Dermis blood vessel endothelial cell (primary cell): Measurements from ENCODE around the gene RUVBL2. TPM values are rescaled to one million over a fixed set of nuclear protein-coding genes. Genes with fewer than 3 reads are reported as not detected.
A peak's percentile ranks its signal among the peaks of the same experiment; 100 is the strongest.
"Not testable (repeated sequence)": the region's sequence is repeated elsewhere in the genome, so short reads cannot be mapped to it uniquely, and the experiment has no call there.

Source experiments
- DNase-seq: peaks from one replicate; pipeline ENCODE4 v3.0.0; 2010
- total RNA-seq: library from RNA; depleted of rRNA; stranded (reverse); fragments of >200 nt; gene quantifications from 2 replicates; pipeline ENCODE4 v1.2.3, GENCODE V29; 2014

Gene RUVBL2
- total RNA-seq, 1 donor from 2014 or later, result 172 TPM

- DNase-seq, result peak; percentile 19
These were observed 24.9 kb downstream of the RUVBL2 start for GRCh38 chr19:49018388-49019241.

DNA sequence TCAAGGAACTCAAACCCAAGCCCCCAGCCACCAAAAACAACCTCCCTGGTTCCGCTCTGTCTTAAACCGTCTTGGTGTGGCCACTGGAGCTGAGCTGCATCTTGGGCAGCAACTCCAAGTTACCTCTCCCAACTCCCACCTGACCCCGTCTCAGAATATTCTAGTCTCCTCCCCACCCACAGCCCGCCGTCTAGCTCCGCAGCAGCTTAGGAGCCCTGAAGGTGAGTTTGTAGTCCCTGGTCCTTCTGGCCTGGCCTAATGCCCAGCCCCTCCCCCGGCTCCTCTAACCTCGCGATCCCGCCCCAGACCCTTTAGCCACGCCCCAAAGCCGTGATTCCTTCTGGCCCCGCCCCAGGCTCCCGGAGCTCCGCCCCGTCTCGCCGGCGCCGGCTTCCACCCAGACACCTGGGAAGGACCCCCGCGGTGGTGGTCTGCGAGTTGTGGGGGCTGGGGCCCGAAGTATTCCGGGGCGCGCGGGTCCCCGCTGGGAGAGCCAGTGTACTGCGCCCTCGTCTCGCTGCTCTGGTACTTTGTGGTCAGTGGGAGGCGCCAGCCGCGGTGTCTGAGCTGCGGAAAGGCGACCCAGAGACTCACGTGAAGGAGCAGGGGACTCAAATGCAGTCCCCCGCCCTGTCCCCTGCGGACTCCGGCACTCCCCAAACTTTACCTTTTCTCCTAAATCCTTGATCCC lies 25.7 kb downstream of the RUVBL2 start:
- peak; percentile 60 for DNase-seq

DNA sequence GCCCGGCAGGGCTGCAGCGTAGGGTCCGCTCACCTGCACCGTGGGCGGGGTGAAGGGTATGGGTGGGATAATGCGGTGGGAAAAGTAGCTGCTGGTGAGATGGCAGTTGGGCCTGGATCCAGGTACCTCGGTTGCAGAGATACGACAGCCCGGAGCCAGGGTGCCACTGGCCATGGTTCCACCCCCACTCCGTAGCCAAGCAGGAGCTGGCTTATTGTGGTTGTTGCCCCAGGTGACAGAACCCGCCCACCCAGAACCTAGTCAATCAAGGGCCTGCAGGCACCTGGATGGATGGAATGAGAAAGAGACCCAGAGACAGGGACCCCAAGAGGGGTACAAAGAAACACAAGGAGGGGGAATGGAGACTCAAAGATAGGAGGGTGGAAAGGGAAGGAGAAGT lies 26.7 kb downstream of the RUVBL2 start:
- DNase-seq, result no peak

DNA sequence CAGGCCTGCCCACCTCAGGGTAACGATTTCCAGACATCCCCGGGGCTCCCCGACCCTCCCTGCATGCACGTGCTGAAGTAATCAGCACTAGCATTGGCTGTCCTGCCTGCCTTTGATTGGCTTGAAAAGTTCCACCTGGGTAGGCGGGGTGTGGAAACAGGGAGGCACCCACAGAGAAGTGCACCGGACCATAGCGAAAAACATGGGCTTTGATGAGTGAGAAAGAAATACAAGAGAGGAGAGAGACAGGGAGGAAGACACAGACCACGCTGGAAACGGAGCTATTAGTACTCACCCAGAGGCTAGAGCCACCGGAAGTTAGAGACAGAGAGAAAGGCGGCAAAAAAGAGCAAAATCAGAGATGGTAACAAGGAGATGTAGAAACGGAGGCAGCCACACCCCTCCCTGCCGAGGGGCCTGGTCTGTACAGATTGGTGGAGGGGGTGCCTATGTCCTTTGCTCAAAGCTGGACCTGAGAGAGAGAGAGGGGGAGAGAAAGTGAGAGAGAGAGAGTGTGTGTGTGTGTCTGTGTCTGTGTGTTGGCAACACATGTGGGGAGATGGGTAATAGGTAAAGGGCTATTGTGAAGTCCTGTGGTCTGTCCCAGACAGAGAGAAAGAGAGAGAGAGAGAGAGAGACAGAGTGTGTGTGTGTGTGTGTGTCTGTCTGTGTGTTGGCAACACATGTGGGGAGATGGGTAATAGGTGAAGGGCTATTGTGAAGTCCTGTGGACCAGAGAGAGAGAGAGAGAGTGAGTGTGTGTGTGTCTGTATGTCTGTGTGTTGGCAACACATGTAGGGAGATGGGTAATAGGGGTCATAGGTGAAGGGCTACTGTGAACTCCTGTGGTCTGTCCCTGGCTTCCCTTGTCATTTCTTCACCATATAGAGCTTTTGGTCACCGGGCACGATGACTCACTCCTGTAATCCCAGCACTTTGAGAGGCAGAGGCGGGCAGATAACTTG lies 27.5 kb downstream of the RUVBL2 start:
- no peak for DNase-seq

DNA sequence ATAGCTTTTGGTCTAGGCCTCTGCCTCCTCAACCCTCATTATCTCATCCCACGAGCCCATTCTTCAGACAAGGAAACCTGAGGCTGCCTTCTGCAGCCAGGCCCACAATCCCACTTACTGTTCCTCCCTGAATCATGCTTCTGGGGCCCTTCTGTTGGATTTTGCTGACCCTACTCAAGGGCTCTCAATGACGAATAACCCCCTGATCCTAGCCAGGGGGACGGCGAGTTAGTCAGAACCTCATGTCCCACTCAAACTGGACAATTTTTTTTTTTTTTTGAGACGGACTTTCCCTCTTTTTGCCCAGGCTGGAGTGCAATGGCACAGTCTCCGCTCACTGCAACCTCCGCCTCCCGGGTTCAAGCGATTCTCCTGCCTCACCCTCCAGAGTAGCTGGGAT lies 28.4 kb downstream of the RUVBL2 start:
- no peak for DNase-seq

DNA sequence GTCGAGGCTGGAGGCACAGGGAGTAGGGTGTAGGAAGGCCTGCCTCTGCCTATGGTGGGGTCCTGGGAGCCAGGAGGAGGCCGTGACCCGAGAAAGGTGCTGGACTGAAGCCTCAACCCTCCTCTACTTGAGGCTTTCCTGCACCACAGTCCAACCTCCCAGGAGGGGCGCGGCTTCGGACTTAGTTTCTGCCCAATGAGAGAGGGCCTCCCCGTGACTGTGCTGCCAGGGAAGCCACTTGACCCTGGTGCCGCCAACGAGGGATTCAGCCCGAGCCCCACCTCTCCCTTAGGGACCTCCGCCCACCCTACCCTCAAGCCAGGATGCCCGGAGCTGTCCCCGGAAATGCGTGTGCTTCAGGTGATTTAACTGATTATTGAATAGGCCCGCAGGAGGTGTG lies 30.5 kb downstream of the RUVBL2 start, which contains the start of gene CGB3:
Gene CGB3, minus strand, starts transcription at position 101 of the 400 bp plus-strand sequence. CDS start 362 bp downstream, outside the sequence.
- not testable (repeated sequence) for DNase-seq

DNA sequence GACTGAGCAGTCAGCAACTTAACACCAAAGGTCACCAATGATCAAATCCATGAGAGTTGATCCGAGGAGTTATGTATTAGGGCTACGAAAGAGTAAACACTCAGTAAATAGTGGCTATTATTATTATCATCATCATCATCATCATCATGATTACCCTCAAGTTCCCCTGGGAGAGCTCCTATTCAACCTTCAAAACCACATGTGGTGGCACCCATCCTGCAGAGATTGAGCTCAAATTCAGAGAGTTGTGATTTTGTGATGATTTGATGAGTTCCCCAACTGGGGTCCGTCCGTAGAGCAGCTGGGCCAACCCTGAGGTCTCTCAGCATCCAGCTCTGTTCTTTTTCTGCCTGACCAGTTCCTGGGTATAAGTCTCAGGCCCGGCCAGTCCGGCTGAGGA lies 31.4 kb downstream of the RUVBL2 start:
- not testable (repeated sequence) for DNase-seq

DNA sequence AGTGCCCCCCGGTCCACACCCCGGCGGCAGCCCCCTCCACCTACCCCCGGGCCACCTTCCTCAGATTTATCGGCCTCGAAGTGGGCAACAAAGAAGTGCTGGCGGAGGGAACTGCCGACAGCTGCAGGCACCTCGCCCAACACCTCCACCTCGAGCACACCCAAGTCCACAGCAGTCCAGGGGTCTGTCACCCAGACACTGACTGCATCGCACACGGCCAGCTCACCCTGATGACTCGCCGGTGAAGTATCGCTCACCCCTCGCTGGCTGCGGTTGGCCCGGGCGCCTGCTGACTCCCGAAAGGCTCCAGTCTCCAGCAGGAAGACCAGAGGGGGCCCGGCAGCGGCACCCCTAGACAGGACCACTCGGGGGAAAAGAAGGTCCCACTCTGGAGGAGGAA lies 31.9 kb downstream of the RUVBL2 start:
- not testable (repeated sequence) for DNase-seq

GRCh38 chr19:49028686-49029085 lies 35.0 kb downstream of the RUVBL2 start:
- DNase-seq, result not testable (repeated sequence)

DNA sequence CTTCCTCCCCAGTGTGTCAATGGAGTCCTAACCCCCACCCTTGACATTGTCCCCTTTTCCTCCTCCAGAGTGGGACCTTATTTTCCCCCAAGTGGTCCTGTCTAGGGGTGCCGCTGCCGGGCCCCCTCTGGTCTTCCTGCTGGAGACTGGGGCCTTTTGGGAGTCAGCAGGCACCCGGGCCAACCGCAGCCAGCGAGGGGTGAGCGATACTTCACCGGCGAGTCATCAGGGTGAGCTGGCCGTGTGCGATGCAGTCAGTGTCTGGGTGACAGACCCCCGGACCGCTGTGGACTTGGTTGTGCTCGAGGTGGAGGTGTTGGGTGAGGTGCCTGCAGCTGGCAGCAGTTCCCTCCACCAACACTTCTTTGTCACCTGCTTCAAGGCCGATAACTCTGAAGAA lies 36.1 kb downstream of the RUVBL2 start:
- DNase-seq, result not testable (repeated sequence)

- DNase-seq, result not testable (repeated sequence)
These were observed 36.6 kb downstream of the RUVBL2 start for GRCh38 chr19:49030323-49030722.

DNA sequence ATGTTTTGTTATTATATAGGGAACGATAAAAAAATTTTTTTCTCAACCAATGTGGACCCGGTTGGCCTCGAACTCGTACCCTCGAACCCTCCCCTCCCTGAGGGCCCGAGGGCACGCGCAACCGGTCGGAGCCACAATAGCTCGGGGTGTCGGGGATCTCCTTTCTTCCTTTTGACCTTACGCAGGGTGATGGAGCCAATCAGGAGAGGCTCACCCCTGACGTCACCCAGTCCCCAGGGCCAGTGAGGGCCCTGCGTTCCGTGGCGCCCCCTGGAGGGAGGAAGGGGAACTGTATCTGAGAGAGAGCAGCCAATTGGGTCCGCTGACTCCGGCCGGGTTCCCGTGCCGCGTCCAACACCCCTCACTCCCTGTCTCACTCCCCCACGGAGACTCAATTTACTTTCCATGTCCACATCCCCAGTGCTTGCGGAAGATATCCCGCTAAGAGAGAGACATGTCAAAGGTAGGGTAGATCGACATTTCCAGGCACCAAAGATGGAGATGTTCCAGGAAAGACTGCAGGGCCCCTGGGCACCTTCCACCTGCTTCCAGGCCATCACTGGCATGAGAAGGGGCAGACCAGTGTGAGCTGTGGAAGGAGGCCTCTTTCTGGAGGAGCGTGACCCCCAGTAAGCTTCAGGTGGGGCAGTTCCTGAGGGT lies 38.1 kb downstream of the RUVBL2 start, which contains the start of gene CGB2:
Gene CGB2, plus strand, starts transcription at position 249 of the 660 bp plus-strand sequence. Its CDS starts 206 bp downstream, at position 455.
- not testable (repeated sequence) for DNase-seq

DNA sequence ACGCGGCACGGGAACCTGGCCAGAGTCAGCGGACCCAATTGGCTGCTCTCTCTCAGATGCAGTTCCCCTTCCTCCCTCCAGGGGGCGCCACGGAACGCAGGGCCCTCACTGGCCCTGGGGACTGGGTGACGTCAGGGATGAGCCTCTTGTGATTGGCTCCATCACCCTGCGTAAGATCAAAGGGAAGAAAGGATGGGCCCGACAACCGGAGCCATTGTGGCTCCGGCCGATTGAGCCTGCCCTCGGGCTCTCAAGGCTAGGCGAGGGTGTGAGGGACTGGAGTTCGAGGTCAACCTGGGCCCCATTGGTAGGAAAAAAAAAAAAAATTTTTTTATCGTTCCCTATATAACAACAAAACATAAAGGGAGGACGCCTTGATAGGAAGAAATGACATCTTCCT lies 43.1 kb downstream of the RUVBL2 start, which contains the start of gene CGB1:
Gene CGB1, minus strand, starts transcription at position 81 of the 400 bp plus-strand sequence. CDS start 184 bp downstream, outside the sequence.
- not testable (repeated sequence) for DNase-seq

DNA sequence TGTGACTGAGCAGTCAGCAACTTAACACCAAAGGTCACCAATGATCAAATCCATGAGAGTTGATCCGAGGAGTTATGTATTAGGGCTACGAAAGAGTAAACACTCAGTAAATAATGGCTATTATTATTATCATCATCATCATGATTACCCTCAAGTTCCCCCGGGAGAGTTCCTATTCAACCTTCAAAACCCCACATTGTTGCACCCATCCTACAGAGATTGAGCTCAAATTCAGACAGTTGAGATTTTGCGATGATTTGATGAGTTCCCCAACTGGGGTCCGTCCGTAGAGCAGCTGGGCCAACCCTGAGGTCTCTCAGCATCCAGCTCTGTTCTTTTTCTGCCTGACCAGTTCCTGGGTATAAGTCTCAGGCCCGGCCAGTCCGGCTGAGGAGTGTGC lies 44.4 kb downstream of the RUVBL2 start:
- DNase-seq, result not testable (repeated sequence)

- not testable (repeated sequence) for DNase-seq
These were observed 45.0 kb downstream of the RUVBL2 start for GRCh38 chr19:49038557-49039276.

DNA sequence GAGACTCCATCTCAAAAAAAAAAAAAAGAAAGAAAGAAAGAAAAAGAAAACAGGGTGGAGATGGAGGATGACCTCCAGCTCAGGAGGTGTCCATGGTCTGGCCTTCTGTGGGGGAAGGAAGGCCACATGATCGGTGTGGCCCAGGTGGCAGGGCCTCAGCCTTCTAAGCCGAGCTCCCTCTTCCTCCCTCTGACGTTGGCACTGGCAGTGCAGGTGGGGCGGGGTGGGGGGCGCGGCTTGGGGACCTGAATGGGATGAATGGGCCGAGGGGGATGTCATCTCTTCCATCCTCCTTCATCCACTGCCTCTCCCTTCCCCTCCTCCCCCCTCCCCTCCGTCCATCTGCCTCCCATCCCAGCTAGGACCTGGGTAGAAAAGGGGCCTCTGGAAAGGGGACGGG lies 46.0 kb downstream of the RUVBL2 start:
- DNase-seq, result not testable (repeated sequence)

- DNase-seq, result no peak
These were observed 48.5 kb downstream of the RUVBL2 start for GRCh38 chr19:49042177-49042576.

- not testable (repeated sequence) for DNase-seq
These were observed 49.0 kb downstream of the RUVBL2 start for GRCh38 chr19:49042666-49043065.

GRCh38 chr19:49043548-49043947 lies 49.9 kb downstream of the RUVBL2 start, which contains the start of gene CGB5:
TSS of gene CGB5 (plus strand) at chr19:49043848. CDS start at chr19:49044210, 362 bp downstream.
- not testable (repeated sequence) for DNase-seq

- DNase-seq, result not testable (repeated sequence)
These were observed 55.3 kb downstream of the RUVBL2 start, which contains the start of gene CGB8 for GRCh38 chr19:49049011-49049410. TSS of gene CGB8 (minus strand) at chr19:49049111. CDS start at chr19:49048739, 372 bp downstream.
